HG02678 (cell line): ENCODE measurements around the gene SPIB.

Source experiments
- ATAC-seq: cut with Tn5 transposase; IDR thresholded peaks from one replicate; pipeline ENCODE4 v1.9.1; 2021; ENCODE audit warnings: mild to moderate bottlenecking, moderate library complexity; ENCODE audit not compliant: unreplicated experiment

SPIB gene

GRCh38 chr19:50418176-50419021 is at the start of gene SPIB:
SPIB (plus strand) TSS chr19:50418938; CDS start chr19:50418963, 25 bp downstream.
- ATAC-seq: no peak

- ATAC-seq: no peak
Measured at GRCh38 chr19:50371914-50372475, 46.7 kb upstream of the SPIB start.

GRCh38 chr19:50376166-50377050 is 42.3 kb upstream of the SPIB start, which contains the start of gene NR1H2:
NR1H2 (plus strand) TSS chr19:50376457; CDS start chr19:50377606, 1,149 bp downstream.
- ATAC-seq: peak; percentile 88

GRCh38 chr19:50377051-50377461 is 41.7 kb upstream of the SPIB start:
- peak; percentile 16 for ATAC-seq

GRCh38 chr19:50377517-50377916 is 41.2 kb upstream of the SPIB start:
- no peak for ATAC-seq

GRCh38 chr19:50378169-50378862 is 40.4 kb upstream of the SPIB start:
- ATAC-seq: no peak

GRCh38 chr19:50378863-50379236 is 39.9 kb upstream of the SPIB start:
- no peak for ATAC-seq

GRCh38 chr19:50379602-50380001 is 39.1 kb upstream of the SPIB start:
- no peak for ATAC-seq

- ATAC-seq: no peak
Measured at GRCh38 chr19:50380137-50380536, 38.6 kb upstream of the SPIB start.

- ATAC-seq: no peak
Measured at GRCh38 chr19:50380751-50381151, 38.0 kb upstream of the SPIB start.

- no peak for ATAC-seq
Measured at GRCh38 chr19:50381881-50382729, 36.6 kb upstream of the SPIB start.

- ATAC-seq: no peak
Measured at GRCh38 chr19:50383001-50383851, 35.5 kb upstream of the SPIB start.

- peak; percentile 85 for ATAC-seq
Measured at GRCh38 chr19:50383852-50384684, 34.7 kb upstream of the SPIB start, which contains the start of gene POLD1. POLD1 (plus strand) TSS chr19:50384347; CDS start chr19:50398852, 14,505 bp downstream.

GRCh38 chr19:50384685-50385535 is 33.8 kb upstream of the SPIB start:
- no peak for ATAC-seq

- no peak for ATAC-seq
Measured at GRCh38 chr19:50387176-50387867, 31.4 kb upstream of the SPIB start.

- no peak for ATAC-seq
Measured at GRCh38 chr19:50387868-50388245, 30.9 kb upstream of the SPIB start.
